Uterus (tissue), 4 donors: Measurements from ENCODE around the gene HDAC3. TPM values are rescaled to one million over a fixed set of nuclear protein-coding genes. Genes with fewer than 3 reads are reported as not detected.

Source experiments
- DNase-seq, 2 donors: peaks; one replicate each; pipeline ENCODE4 v3.0.0-alpha.2; 2019 to 2020
- H3K27ac ChIP-seq, 2 donors: fragments of 200-600 bp; sonication (generic); 1 replicate in 1 of 2; 2 replicates in 1 of 2; pipeline ENCODE4 v1.5.1; 2016 to 2018
- H3K27me3 ChIP-seq, 2 donors: fragments of 200-600 bp; sonication (generic); one replicate each; pipeline ENCODE4 v1.5.1; 2018 to 2019; ENCODE audit warnings: control low read depth in 1 of 2
- H3K36me3 ChIP-seq, 2 donors: fragments of 200-600 bp; sonication (generic); one replicate each; pipeline ENCODE4 v1.5.1; 2019; ENCODE audit warnings: control low read depth in 1 of 2
- H3K4me1 ChIP-seq, 2 donors: fragments of 200-600 bp; sonication (generic); one replicate each; pipeline ENCODE4 v1.5.1; 2018 to 2019; ENCODE audit warnings: control low read depth in 1 of 2
- H3K4me3 ChIP-seq, 2 donors: fragments of 200-600 bp; sonication (generic); 1 replicate in 1 of 2; 2 replicates in 1 of 2; pipeline ENCODE4 v1.5.1; 2018 to 2019; ENCODE audit warnings: mild to moderate bottlenecking in 1 of 2
- H3K9me3 ChIP-seq, 2 donors: fragments of 200-600 bp; sonication (generic); one replicate each; pipeline ENCODE4 v1.5.1; 2019; ENCODE audit warnings: control low read depth in 1 of 2
- POLR2A ChIP-seq, 2 donors: fragments of 450-650 bp; IDR thresholded peaks; one replicate each; pipeline ENCODE4 v1.6.1; 2016; ENCODE audit warnings: antibody characterized with exemption in 2 of 2, mild to moderate bottlenecking in 1 of 2, moderate library complexity in 1 of 2
- intact Hi-C: fragments of 100-400 bp; cut with DNase I; formaldehyde crosslinking; loops from one replicate; pipeline ENCODE4 v1.15.1; 2023; ENCODE audit warnings: low total_unique reads
- total RNA-seq, 4 donors: library from RNA; depleted of rRNA in 3 of 4; stranded (reverse); fragments of >200 nt in 3 of 4; gene quantifications; one replicate each; pipeline versions ENCODE4 v1.1.0 to v1.2.4, GENCODE V29; 2014 to 2023
- TF ChIP-seq, protein P1 (sequence below), 4 experiments: fragments of 200-600 bp in 2 of 4; fragments of 450-650 bp in 2 of 4; sonication (generic) in 2 of 4; IDR thresholded peaks; one replicate each; pipeline ENCODE4 v1.5.1; 2016 to 2019; ENCODE audit warnings: antibody characterized with exemption in 4 of 4, mild to moderate bottlenecking in 2 of 4, moderate library complexity in 1 of 4
- donor health status: DM: yes; HTN: yes; CAD: no.

HDAC3 gene
- total RNA-seq, 4 donors from 2014 or later = 24.8 to 68.0 (median 46.0) TPM

DNA sequence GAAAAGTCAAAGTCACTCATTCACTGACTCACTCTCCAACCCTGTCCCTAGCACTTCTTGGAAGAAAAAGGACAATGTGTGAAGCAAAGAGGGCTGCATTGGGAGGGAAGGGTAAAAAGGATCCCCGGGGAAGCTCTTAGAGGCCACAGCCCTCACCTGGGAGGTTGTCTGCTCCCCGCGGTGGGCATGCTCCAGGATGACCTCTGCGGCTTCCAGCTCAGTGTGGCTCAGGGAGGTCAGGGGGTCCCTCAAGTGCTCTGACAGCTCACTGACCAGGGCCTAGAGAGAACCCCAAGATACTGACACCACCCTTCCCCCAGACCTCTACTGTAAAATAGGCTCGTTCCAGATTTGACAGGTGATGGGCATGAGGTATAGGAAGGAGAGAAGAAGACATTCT, 10.6 kb upstream of the HDAC3 start:
- H3K27me3 ChIP-seq = no peaks in the 10 kb centered on the region
- H3K9me3 ChIP-seq = no peaks in the 10 kb centered on the region
- H3K36me3 ChIP-seq = no peaks in the 10 kb centered on the region
- no peak for DNase-seq
- H3K4me3 ChIP-seq = no peak overlapping the region
- intact Hi-C loops = no loop called here
- H3K4me1 ChIP-seq = no peaks in the 10 kb centered on the region
- H3K27ac ChIP-seq = no peak overlapping the region
- TF ChIP-seq, protein P1, sequence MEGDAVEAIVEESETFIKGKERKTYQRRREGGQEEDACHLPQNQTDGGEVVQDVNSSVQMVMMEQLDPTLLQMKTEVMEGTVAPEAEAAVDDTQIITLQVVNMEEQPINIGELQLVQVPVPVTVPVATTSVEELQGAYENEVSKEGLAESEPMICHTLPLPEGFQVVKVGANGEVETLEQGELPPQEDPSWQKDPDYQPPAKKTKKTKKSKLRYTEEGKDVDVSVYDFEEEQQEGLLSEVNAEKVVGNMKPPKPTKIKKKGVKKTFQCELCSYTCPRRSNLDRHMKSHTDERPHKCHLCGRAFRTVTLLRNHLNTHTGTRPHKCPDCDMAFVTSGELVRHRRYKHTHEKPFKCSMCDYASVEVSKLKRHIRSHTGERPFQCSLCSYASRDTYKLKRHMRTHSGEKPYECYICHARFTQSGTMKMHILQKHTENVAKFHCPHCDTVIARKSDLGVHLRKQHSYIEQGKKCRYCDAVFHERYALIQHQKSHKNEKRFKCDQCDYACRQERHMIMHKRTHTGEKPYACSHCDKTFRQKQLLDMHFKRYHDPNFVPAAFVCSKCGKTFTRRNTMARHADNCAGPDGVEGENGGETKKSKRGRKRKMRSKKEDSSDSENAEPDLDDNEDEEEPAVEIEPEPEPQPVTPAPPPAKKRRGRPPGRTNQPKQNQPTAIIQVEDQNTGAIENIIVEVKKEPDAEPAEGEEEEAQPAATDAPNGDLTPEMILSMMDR (IDR thresholded peaks at IDR 0.05) = no peak
- TF ChIP-seq POLR2A (IDR thresholded peaks at IDR 0.05) = no peak

DNA sequence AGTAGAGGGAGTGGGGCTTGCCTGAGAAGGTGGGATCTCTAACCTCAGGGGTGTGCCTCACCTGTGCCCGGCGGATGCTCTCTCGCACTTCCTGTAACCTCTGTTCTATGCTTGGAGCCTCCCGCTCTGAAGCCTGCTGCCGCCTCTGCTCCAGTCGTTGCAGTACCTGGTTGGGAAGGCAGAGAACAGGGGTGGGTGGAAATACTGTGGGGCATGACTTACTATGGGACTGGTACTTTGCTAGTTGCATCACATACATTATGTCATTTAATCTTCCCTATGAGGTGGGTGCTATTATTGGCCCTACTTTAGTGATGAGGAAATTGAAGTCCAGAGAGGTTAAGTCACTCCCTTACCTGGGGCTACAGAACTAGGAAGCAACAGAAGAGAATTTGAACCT, 9.4 kb upstream of the HDAC3 start:
- Histone ChIP-seq H3K27me3 (no peaks in the 10 kb centered on the region), H3K9me3 (no peaks in the 10 kb centered on the region), H3K4me3 (no peak overlapping the region), H3K27ac (no peak overlapping the region), H3K36me3 (no peaks in the 10 kb centered on the region), H3K4me1 (no peaks in the 10 kb centered on the region)
- TF ChIP-seq, protein P1 (IDR thresholded peaks at IDR 0.05) = no peak
- no peak for TF ChIP-seq POLR2A (IDR thresholded peaks at IDR 0.05)
- intact Hi-C loops = no loop called here
- DNase-seq = no peak

DNA sequence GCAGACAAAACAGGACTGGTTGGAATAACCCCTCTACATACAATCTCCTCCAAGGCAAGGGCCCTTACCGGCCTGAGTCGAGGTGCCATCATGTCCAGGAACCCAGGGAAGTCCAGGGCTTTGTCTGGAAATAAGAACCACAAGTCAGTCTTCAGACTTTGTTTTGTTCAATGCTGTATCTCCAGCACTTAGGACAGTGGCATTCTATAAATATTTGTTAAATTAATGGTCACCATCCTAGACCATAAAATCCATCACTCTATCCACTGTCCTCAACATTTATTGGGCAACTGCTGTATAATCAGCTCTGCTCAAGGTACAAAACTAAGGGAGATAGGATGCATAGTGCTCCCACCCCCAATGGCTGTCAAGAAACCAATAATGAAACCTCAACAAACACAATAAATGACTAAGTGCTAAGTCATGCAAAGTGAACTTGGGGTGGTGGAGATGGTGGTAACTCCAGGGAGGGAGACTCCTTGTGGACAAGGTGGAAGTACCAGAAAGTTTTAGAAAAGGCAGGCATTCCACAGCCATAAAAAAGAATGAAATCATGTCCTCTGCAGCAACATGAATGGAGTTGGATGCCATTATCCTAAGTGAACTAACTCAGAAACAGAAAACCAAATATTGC, 5.1 kb upstream of the HDAC3 start:
- intact Hi-C loops = no loop called here
- no peaks in the 10 kb centered on the region for H3K27me3 ChIP-seq
- no peak for DNase-seq
- H3K9me3 ChIP-seq = no peaks in the 10 kb centered on the region
- no peak for TF ChIP-seq POLR2A (IDR thresholded peaks at IDR 0.05)
- TF ChIP-seq, protein P1 (IDR thresholded peaks at IDR 0.05) = no peak
- H3K36me3 ChIP-seq = no peaks in the 10 kb centered on the region
- no peak overlapping the region for H3K27ac ChIP-seq
- no peak overlapping the region for H3K4me3 ChIP-seq
- H3K4me1 ChIP-seq = peaks cover 0 to 7% of the 10 kb centered on the region in 2 donors

DNA sequence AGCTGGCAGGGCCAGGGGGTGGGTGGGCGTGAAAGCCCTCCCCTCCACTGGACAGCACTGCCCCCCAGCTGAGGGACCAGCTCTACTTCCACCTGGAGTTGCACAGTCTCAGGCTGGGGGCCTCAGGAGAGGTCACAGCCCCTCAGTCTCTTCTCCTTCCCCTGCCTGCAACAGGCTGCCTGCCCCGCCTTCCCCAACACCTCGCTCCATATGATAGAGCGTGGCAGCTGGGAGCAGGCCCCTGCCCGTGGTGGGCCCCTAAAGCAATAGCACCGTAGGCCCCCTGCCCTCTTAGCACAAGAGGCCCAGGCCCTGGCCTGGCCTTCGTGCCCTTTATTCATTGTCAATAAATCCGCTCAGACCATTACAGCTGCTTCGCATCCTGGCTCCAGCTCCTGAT, 4.0 kb upstream of the HDAC3 start:
- Histone ChIP-seq H3K4me3 (no peak overlapping the region), H3K4me1 (peaks cover 0 to 10% of the 10 kb centered on the region in 2 donors), H3K9me3 (no peaks in the 10 kb centered on the region), H3K27me3 (no peaks in the 10 kb centered on the region), H3K27ac (no peak overlapping the region), H3K36me3 (no peaks in the 10 kb centered on the region)
- no peak for DNase-seq
- intact Hi-C loops = no loop called here
- TF ChIP-seq POLR2A (IDR thresholded peaks at IDR 0.05) = no peak
- TF ChIP-seq, protein P1 (IDR thresholded peaks at IDR 0.05) = no peak

DNA sequence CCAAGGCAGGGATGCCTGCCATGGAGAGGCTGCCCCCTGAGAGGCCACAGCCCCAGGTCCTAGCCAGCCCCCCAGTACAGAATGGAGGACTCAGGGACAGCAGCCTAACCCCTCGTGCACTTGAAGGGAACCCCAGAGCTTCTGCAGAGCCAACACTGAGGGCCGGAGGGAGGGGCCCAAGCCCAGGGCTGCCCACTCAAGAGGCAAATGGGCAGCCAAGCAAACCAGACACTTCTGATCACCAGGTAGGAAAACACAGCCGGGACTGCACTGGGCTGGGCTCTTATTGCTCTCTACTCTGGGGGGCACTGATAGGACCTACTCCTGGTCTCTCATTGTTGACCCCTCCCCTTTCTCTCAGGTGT, 3.4 kb upstream of the HDAC3 start:
- H3K9me3 ChIP-seq = no peaks in the 10 kb centered on the region
- no peak for DNase-seq
- TF ChIP-seq POLR2A (IDR thresholded peaks at IDR 0.05) = no peak
- TF ChIP-seq, protein P1 (IDR thresholded peaks at IDR 0.05) = no peak

More for the DNA sequence above, 3.4 kb upstream of the HDAC3 start:
- Histone ChIP-seq H3K27ac (no peak overlapping the region), H3K4me1 (peaks cover 4 to 13% of the 10 kb centered on the region in 2 donors), H3K27me3 (no peaks in the 10 kb centered on the region), H3K36me3 (no peaks in the 10 kb centered on the region), H3K4me3 (no peak overlapping the region)
- intact Hi-C loops = no loop called here
